HEK293T (cell line): ENCODE measurements around the gene MPV17L.
"Not testable (repeated sequence)": the region's sequence is repeated elsewhere in the genome, so short reads cannot be mapped to it uniquely, and the experiment has no call there.

Source experiments
- CTCF ChIA-PET: fragments of 350-600 bp; formaldehyde crosslinking; extraction: SDS; loops from one replicate; lab custom pipeline; 2021; ENCODE audit warnings: antibody characterized with exemption, inconsistent platforms; lab: Yijun Ruan, JAX
- POLR2A ChIA-PET: fragments of 350-600 bp; formaldehyde crosslinking; extraction: SDS; loops from one replicate; lab custom pipeline; 2020; ENCODE audit warnings: antibody characterized with exemption, inconsistent platforms; lab: Yijun Ruan, JAX
- DNase-seq: peaks from one replicate; pipeline ENCODE4 v3.0.0; 2012; ENCODE audit warnings: mixed read lengths; ENCODE audit errors: extremely low spot score
- ARNT ChIP-seq: fragments of 450-650 bp; IDR thresholded peaks from 2 replicates; pipeline ENCODE4 v1.6.1; 2017; ENCODE audit warnings: mild to moderate bottlenecking
- BHLHE40 ChIP-seq: fragments of 450-650 bp; IDR thresholded peaks from 2 replicates; pipeline ENCODE4 v1.6.1; 2016; ENCODE audit warnings: mild to moderate bottlenecking, moderate library complexity, borderline replicate concordance
- CTBP1 ChIP-seq: fragments of 450-650 bp; IDR thresholded peaks from 2 replicates; pipeline ENCODE4 v1.6.1; 2016; ENCODE audit warnings: borderline replicate concordance
- ELF4 ChIP-seq: fragments of 450-650 bp; IDR thresholded peaks from 2 replicates; pipeline ENCODE4 v1.6.1; 2017; ENCODE audit warnings: antibody characterized with exemption
- FOXA1 ChIP-seq: fragments of 450-650 bp; IDR thresholded peaks from 2 replicates; pipeline ENCODE4 v1.6.1; 2016; ENCODE audit warnings: mild to moderate bottlenecking
- FOXM1 ChIP-seq: fragments of 450-650 bp; IDR thresholded peaks from 2 replicates; pipeline ENCODE4 v1.6.1; 2017; ENCODE audit warnings: mild to moderate bottlenecking, borderline replicate concordance
- HDGF ChIP-seq: fragments of 450-650 bp; IDR thresholded peaks from 2 replicates; pipeline ENCODE4 v1.6.1; 2017; ENCODE audit warnings: antibody characterized with exemption, borderline replicate concordance
- L3MBTL2 ChIP-seq: fragments of 450-650 bp; conservative IDR thresholded peaks from 2 replicates; pipeline ENCODE4 v1.6.1; 2016; ENCODE audit warnings: mild to moderate bottlenecking
- LEF1 ChIP-seq: fragments of 450-650 bp; IDR thresholded peaks from 2 replicates; pipeline ENCODE4 v1.6.1; 2017; ENCODE audit warnings: mild to moderate bottlenecking, borderline replicate concordance
- NFRKB ChIP-seq: fragments of 450-650 bp; IDR thresholded peaks from 2 replicates; pipeline ENCODE4 v1.6.1; 2016; ENCODE audit warnings: mild to moderate bottlenecking, moderate library complexity
- PKNOX1 ChIP-seq: fragments of 450-650 bp; IDR thresholded peaks from 2 replicates; pipeline ENCODE4 v1.6.1; 2016
- SP1 ChIP-seq: fragments of 450-650 bp; IDR thresholded peaks from 2 replicates; pipeline ENCODE4 v1.6.1; 2017
- SUZ12 ChIP-seq: fragments of 450-650 bp; IDR thresholded peaks from 2 replicates; pipeline ENCODE4 v1.6.1; 2016; ENCODE audit warnings: mild to moderate bottlenecking
- TARDBP ChIP-seq: fragments of 450-650 bp; IDR thresholded peaks from 2 replicates; pipeline ENCODE4 v1.6.1; 2016
- ZNF384 ChIP-seq: fragments of 450-650 bp; IDR thresholded peaks from 2 replicates; pipeline ENCODE4 v1.6.1; 2016

Gene MPV17L

GRCh38 chr16:15439521-15439920 is 44.0 kb downstream of the MPV17L start:
- ChIA-PET POLR2A (no interaction called here), CTCF (no interaction called here)
- DNase-seq = no peak
- TF ChIP-seq LEF1 (no peak), ZNF384 (no peak), ELF4 (no peak), NFRKB (no peak), CTBP1 (no peak), FOXM1 (no peak), HDGF (no peak), FOXA1 (no peak), ARNT (no peak), L3MBTL2 (no peak), SUZ12 (no peak)

DNA sequence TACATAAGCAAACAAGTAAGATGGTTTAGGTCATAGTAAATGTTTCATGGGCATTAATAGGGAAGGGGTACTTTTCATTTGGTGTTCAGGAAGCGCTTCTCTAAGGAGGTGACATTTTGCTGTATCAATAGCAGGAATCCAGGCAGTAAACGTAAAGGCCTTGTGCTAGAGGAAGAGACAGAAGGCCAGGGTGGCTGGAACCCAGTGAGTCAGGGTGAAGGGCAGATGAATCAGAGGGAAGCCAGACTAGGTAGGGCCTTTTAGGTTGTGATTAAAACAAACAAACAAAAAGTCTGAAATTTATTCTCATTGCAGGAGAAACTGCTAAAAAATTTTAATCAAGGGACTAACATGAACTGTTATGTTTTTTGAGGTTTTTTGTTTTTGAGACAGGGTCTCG is 45.3 kb downstream of the MPV17L start:
- ChIA-PET CTCF (no interaction called here), POLR2A (no interaction called here)
- DNase-seq = no peak
- TF ChIP-seq TARDBP (no peak), ELF4 (no peak), NFRKB (no peak), HDGF (no peak), FOXA1 (no peak)

DNA sequence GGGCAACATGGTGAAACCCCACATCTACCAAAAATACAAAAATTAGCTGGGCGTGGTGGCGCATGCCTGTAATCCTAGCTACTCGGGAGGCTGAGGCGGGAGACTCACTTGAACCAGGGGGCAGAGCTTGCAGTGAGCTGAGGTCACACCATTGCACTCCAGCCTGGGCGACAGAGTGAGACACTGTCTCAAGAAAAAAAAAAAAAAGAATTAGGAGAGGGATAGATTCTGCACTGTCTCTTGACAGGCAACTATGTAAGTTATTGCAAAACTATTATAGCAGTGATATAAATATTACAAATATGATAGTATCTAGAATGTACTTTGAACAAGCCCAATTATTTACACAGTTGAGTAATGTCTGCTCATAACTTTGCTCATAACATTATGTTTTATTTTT is 46.6 kb downstream of the MPV17L start:
- POLR2A ChIA-PET, DNase-seq: not testable (repeated sequence)
- CTCF ChIA-PET = interaction anchor here (1.2 kb wide), 1 partner anchor 14 kb away, joined by 4 read pairs; no protein-coding TSS in a partner anchor

GRCh38 chr16:15443753-15444152 is 48.2 kb downstream of the MPV17L start:
- 0 out of 2 replicates have a peak, but pooled peaks have one; percentile 34 for TF ChIP-seq ZNF384
- no peak for TF ChIP-seq FOXA1
- CTCF ChIA-PET = no interaction called here
- DNase-seq = no peak
- POLR2A ChIA-PET = no interaction called here

GRCh38 chr16:15444264-15444663 is 48.7 kb downstream of the MPV17L start:
- ChIA-PET CTCF (no interaction called here), POLR2A (no interaction called here)
- TF ChIP-seq CTBP1 (no peak), FOXA1 (no peak), HDGF (no peak), SUZ12 (no peak), SP1 (no peak), LEF1 (no peak), L3MBTL2 (no peak), PKNOX1 (no peak), ELF4 (no peak), ARNT (no peak), ZNF384 (no peak), TARDBP (no peak), NFRKB (no peak), FOXM1 (no peak)
- DNase-seq = no peak

DNA sequence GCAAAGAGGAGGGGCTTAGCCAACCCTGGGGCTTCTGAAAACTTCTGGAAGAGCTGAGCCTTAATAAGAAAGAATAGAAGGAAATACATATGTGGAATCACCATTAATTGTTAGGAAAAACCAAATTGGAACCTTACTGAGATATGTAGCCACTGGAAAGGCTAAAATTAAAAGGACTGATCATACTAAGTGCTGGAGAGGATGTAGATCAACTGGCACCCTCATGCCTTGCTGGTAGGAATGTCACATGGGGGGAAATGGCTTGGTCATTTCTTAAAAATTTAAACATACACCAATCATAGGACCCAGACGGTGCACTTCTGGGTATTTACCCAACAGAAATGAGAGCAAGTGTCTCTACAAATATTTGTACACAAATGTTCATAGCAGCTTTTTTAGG is 49.9 kb downstream of the MPV17L start:
- TF ChIP-seq SP1 (no peak), ELF4 (no peak), NFRKB (no peak), FOXA1 (no peak)
- DNase-seq = no peak
- CTCF ChIA-PET = interaction anchor here (1.0 kb wide), 1 partner anchor 31 kb away, joined by 3 read pairs; no protein-coding TSS in a partner anchor
- POLR2A ChIA-PET = no interaction called here

DNA sequence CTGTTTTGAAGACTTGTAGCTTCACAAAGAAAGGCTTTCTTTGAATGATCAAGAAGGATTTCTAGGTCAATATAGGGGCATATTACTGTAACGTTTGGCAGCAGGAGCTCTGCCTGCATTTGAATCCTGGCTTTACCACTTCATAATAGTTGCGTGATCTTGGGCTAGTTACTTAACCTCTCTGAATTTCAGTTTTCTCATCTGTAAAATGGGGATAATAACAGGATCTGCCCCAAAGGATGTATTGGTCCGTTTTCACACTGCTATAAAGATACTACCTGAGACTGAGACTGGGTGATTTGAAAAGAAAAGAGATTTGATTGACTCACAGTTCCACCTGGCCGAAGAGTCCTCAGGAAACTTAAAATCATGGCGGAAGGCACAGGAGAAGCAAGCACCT is 51.3 kb downstream of the MPV17L start:
- ChIA-PET POLR2A (no interaction called here), CTCF (interaction anchor here (0.6 kb wide), 1 partner anchor 10 kb away, joined by 3 read pairs; no protein-coding TSS in a partner anchor)
- no peak for DNase-seq
- TF ChIP-seq HDGF (no peak), TARDBP (no peak), ELF4 (no peak), LEF1 (no peak), FOXM1 (no peak), ARNT (no peak), BHLHE40 (no peak), NFRKB (no peak), ZNF384 (no peak), L3MBTL2 (no peak), SP1 (no peak)

DNA sequence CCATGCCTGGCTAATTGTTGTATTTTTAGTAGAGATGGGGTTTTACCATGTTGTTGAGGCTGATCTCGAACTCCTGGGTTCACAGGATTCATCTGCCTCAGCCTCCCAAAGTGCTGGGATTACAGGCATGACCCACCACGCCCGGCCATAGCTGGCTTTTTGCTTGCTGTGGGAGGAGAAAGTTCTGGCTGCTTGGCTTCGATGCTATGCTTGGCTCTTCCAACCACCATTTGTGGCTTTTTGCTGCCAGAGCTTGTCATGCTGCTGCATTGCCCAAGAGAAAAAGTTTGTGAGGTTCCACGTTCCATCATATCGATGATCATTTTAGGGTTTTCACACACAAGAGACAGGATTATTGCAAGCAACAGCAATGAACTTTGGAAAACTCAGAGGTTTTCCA is 55.1 kb downstream of the MPV17L start:
- ChIA-PET CTCF (no interaction called here), POLR2A (no interaction called here)
- TF ChIP-seq PKNOX1 = no peak
- DNase-seq = no peak
